GM12873 (cell line): Measurements from ENCODE around the gene FIBIN.

Experiments used
- CTCF ChIP-seq: IDR thresholded peaks from 2 replicates; pipeline ENCODE4 v1.5.1; 2012; ENCODE audit warnings: low read depth, mild to moderate bottlenecking, moderate library complexity, low read length, control low read depth; ENCODE audit not compliant: insufficient read depth; ENCODE audit errors: missing control alignments

FIBIN gene

GRCh38 chr11:26985943-26986342, 8.0 kb upstream of the FIBIN start:
- no peak for TF ChIP-seq CTCF

DNA sequence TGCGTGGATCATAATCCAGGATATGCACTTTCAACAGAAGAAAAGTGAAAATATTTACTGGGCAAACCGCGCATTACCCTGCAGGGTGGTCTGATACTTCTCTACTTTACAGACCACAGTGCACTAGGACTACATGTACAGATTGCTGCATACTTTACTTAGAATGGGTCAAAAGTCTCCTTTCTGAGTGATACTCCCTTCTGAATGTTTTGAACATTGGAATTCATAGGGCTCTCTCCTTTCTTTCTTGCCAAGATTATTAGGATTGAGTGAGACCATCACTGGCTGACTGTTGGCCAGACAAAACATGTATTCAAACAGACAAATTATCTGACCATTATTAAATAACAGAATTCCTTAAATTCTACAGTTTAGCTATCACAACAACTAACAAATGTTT, 6.6 kb upstream of the FIBIN start:
- TF ChIP-seq CTCF: no peak

DNA sequence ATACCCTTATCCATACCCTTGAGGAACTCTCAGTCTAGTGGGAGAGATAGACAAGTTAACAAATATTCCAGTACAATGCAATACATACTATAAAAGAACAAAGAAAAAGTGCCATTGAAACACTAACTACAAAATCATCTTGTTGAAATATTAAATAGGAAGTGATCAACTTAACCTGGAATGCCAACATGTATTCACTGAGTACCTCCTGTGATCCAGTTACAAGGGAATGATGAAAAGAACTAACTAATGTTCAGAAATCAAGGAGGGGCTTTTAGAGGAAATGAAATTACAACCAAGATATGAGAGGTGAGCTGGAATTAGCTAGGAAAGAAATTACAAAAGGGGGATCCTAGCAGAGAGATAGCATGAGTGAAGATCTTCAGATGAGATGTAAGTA, 6.2 kb upstream of the FIBIN start:
- TF ChIP-seq CTCF: no peak

DNA sequence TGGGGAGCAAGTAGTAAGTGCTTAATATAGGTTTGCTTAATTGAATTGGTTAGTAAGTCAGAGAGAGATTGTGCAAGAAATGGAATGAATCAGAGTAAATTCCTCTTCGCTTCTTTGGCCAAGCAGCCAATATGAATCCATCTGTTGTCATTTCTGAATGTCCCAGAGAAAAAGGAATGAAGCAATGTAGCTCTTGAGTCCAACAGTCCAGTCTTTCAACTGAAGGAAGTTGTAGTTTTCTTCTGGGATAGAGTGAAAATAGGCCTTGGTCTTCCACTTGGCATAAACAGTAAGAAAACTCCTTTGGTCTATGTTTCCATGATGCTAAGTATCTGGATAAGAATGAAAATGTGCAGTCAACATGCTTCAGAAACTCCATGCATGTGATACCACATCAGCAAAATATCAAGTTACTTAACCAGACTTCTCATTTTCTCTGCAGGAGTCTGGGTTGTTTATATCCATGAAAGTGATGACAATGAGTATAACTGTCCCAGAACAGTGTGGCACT, 1.8 kb upstream of the FIBIN start:
- TF ChIP-seq CTCF: no peak

GRCh38 chr11:26994631-26995095, 751 bp downstream of the FIBIN start:
- no peak for TF ChIP-seq CTCF

DNA sequence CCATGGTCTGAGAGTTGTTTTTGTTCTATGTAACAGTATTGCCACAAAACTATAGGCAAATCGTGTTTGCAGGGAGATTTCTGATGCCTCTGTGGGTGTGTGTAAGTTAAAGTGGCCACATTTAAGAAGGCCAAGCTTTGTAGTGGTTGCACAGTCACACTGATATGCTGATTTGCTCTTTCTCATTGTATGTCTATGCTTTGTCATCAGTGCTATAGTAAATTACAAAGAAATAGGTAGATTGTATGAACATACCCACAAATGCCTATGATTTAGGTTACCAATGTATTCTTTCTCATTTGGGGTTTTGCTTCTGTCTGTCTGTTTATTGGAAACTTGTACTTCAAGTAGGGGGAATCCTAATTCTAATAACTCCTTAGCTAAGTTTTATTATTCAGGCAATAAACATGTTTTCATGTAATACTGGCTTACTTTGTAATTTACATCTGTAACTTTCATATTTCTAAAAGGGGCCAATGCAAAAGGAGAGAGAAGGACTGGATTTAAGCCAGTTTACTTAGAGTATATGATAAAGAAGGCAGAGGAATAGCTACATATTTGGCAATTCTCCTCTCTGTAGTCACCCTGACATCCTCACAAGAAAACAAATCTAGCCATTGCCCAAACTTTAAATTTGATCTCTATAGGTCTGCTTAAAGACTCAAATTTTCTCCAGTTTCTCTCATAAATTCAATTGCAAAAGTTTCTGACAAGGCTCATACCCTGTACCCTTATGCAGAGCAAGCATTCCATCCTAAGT, 2.0 kb downstream of the FIBIN start:
- no peak for TF ChIP-seq CTCF

GRCh38 chr11:26997378-26997777, 3.5 kb downstream of the FIBIN start:
- no peak for TF ChIP-seq CTCF
